PFSK-1 (cell line): ENCODE results near the gene LRRC8D.

Experiments
- REST ChIP-seq, 2 experiments: IDR thresholded peaks; 2 replicates each; pipeline versions ENCODE4 v1.6.1 to v1.8.0; 2011 to 2012; ENCODE audit warnings: low read depth in 2 of 2, low read length in 2 of 2, control low read depth in 1 of 2, inconsistent platforms in 1 of 2, mild to moderate bottlenecking in 1 of 2, moderate library complexity in 1 of 2; ENCODE audit not compliant: insufficient read depth in 1 of 2
- TAF1 ChIP-seq: IDR thresholded peaks from 2 replicates; pipeline ENCODE4 v1.6.1; 2012; ENCODE audit warnings: low read length, control low read depth, borderline replicate concordance; ENCODE audit not compliant: insufficient read depth

DNA sequence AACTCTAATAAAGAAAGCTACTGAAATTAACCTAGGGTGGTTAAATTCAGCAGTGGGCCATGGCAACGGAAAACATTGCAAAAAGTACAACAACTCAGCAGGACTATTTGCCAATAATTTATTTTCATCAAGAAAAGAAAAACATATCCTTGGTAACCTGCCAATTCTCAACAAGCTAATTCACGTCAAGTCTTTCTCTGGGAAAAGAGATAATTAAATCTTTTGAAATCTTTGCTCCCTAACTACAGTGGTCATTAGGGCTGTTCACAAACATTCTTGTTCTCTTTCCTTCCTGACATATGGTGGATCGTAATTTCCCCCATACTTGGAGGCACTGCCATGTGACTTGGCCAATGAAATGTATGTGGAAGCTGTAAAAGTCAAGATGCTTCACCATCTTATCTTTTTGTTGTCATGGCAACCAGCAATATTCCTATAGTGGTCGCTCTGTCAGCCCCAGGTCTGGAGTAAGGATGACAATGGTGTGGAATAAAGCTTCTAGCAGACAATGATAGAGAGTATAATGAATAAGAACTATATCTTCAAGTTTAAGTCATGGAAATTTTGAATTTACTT lies 144.4 kb downstream of the LRRC8D start:
- TF ChIP-seq TAF1 (no peak), REST (IDR thresholded peaks at IDR 0.05; ENCODE audit: insufficient read depth in 1 of 2, low read depth in 2 of 2, low read length in 2 of 2) (no peak)
